Measurements from ENCODE around the gene TBC1D21. TPM values are rescaled to one million over a fixed set of nuclear protein-coding genes. Genes with fewer than 3 reads are reported as not detected.

TBC1D21 gene
- total and polyA plus RNA-seq, 5 donors = not detected

GRCh38 chr15:73891328-73892315 lies 18.3 kb downstream of the TBC1D21 start:
- Histone ChIP-seq H3K9me3 (ENCODE audit: control insufficient read depth, low read length) (no peaks in the 10 kb centered on the region), H3K27me3 (ENCODE audit: control insufficient read depth, insufficient read depth) (no peaks in the 10 kb centered on the region), H3K4me1 (ENCODE audit: control insufficient read depth, insufficient read depth, low read length) (no peaks in the 10 kb centered on the region), H3K4me3 (ENCODE audit: low read length) (no peak overlapping the region), H3K27ac (ENCODE audit: low read length) (no peak overlapping the region)
- intact Hi-C loops (cut with DNase I) = no loop called here
- ATAC-seq (no peak), DNase-seq (no peak)
- 85% methylated on average over 11 of the region's 11 CpGs for WGBS

GRCh38 chr15:73892446-73893226 lies 19.3 kb downstream of the TBC1D21 start:
- no peaks in the 10 kb centered on the region for H3K4me1 ChIP-seq (ENCODE audit: control insufficient read depth, insufficient read depth, low read length)
- DNase-seq = no peak
- no peak overlapping the region for H3K4me3 ChIP-seq (ENCODE audit: low read length)
- H3K27me3 ChIP-seq (ENCODE audit: control insufficient read depth, insufficient read depth) = no peaks in the 10 kb centered on the region
- H3K9me3 ChIP-seq (ENCODE audit: control insufficient read depth, low read length) = no peaks in the 10 kb centered on the region
- ATAC-seq = no peak
- intact Hi-C loops (cut with DNase I) = no loop called here
- WGBS = 91% methylated on average over 13 of the region's 13 CpGs
- H3K27ac ChIP-seq (ENCODE audit: low read length) = no peak overlapping the region

- H3K27ac ChIP-seq (ENCODE audit: low read length) = no peak overlapping the region
- ATAC-seq (no peak), DNase-seq (no peak)
- H3K4me1 ChIP-seq (ENCODE audit: control insufficient read depth, insufficient read depth, low read length) = no peaks in the 10 kb centered on the region
- no peak overlapping the region for H3K4me3 ChIP-seq (ENCODE audit: low read length)
- intact Hi-C loops (cut with DNase I) = no loop called here
- 85% methylated on average over 12 of the region's 12 CpGs for WGBS
- H3K27me3 ChIP-seq (ENCODE audit: control insufficient read depth, insufficient read depth) = no peaks in the 10 kb centered on the region
- no peaks in the 10 kb centered on the region for H3K9me3 ChIP-seq (ENCODE audit: control insufficient read depth, low read length)
These were observed 20.9 kb downstream of the TBC1D21 start for GRCh38 chr15:73894133-73894814.

GRCh38 chr15:73897441-73898261 lies 24.3 kb downstream of the TBC1D21 start:
- Histone ChIP-seq H3K4me3 (ENCODE audit: low read length) (no peak overlapping the region), H3K27me3 (ENCODE audit: control insufficient read depth, insufficient read depth) (no peaks in the 10 kb centered on the region), H3K27ac (ENCODE audit: low read length) (no peak overlapping the region), H3K4me1 (ENCODE audit: control insufficient read depth, insufficient read depth, low read length) (no peaks in the 10 kb centered on the region), H3K9me3 (ENCODE audit: control insufficient read depth, low read length) (no peaks in the 10 kb centered on the region)
- intact Hi-C loops (cut with DNase I) = no loop called here
- DNase-seq (peak; percentile 27 to 71 (median 69)), ATAC-seq (peak; percentile 58 to 67)
- 73% methylated on average over 15 of the region's 15 CpGs for WGBS

GRCh38 chr15:73899197-73900094 lies 26.1 kb downstream of the TBC1D21 start:
- H3K9me3 ChIP-seq (ENCODE audit: control insufficient read depth, low read length) = no peaks in the 10 kb centered on the region
- no peak for DNase-seq
- H3K4me3 ChIP-seq (ENCODE audit: low read length) = no peak overlapping the region
- no peaks in the 10 kb centered on the region for H3K27me3 ChIP-seq (ENCODE audit: control insufficient read depth, insufficient read depth)
- no peaks in the 10 kb centered on the region for H3K4me1 ChIP-seq (ENCODE audit: control insufficient read depth, insufficient read depth, low read length)
- intact Hi-C loops (cut with DNase I) = loop anchor here in 1 of 4 donors (10.0 kb wide), 1 partner anchor 175 kb away; no protein-coding TSS in a partner anchor
- WGBS = 62% methylated on average over 15 of the region's 15 CpGs
- ATAC-seq = no peak
- H3K27ac ChIP-seq (ENCODE audit: low read length) = no peak overlapping the region

GRCh38 chr15:73900095-73900712 lies 26.8 kb downstream of the TBC1D21 start:
- no peak for DNase-seq
- no peak overlapping the region for H3K27ac ChIP-seq (ENCODE audit: low read length)
- H3K9me3 ChIP-seq (ENCODE audit: control insufficient read depth, low read length) = no peaks in the 10 kb centered on the region
- H3K4me1 ChIP-seq (ENCODE audit: control insufficient read depth, insufficient read depth, low read length) = no peaks in the 10 kb centered on the region
- ATAC-seq = no peak
- intact Hi-C loops (cut with DNase I) = loop anchor here in 1 of 4 donors (10.0 kb wide), 1 partner anchor 175 kb away; no protein-coding TSS in a partner anchor
- H3K27me3 ChIP-seq (ENCODE audit: control insufficient read depth, insufficient read depth) = no peaks in the 10 kb centered on the region
- H3K4me3 ChIP-seq (ENCODE audit: low read length) = no peak overlapping the region
- WGBS = 72% methylated on average over 10 of the region's 10 CpGs

GRCh38 chr15:73901126-73901810 lies 27.9 kb downstream of the TBC1D21 start:
- WGBS = 95% methylated on average over 7 of the region's 7 CpGs
- Histone ChIP-seq H3K27me3 (ENCODE audit: control insufficient read depth, insufficient read depth) (no peaks in the 10 kb centered on the region), H3K9me3 (ENCODE audit: control insufficient read depth, low read length) (no peaks in the 10 kb centered on the region), H3K4me1 (ENCODE audit: control insufficient read depth, insufficient read depth, low read length) (no peaks in the 10 kb centered on the region), H3K27ac (ENCODE audit: low read length) (no peak overlapping the region), H3K4me3 (ENCODE audit: low read length) (no peak overlapping the region)
- ATAC-seq = no peak
- intact Hi-C loops (cut with DNase I) = loop anchor here in 1 of 4 donors (10.0 kb wide), 1 partner anchor 176 kb away; no protein-coding TSS in a partner anchor
- peak in 1 of 3 donors; percentile 10 for DNase-seq

GRCh38 chr15:73902121-73903020 lies 29.0 kb downstream of the TBC1D21 start:
- Histone ChIP-seq H3K9me3 (ENCODE audit: control insufficient read depth, low read length) (no peaks in the 10 kb centered on the region), H3K4me1 (ENCODE audit: control insufficient read depth, insufficient read depth, low read length) (no peaks in the 10 kb centered on the region), H3K4me3 (ENCODE audit: low read length) (no peak overlapping the region), H3K27ac (ENCODE audit: low read length) (no peak overlapping the region), H3K27me3 (ENCODE audit: control insufficient read depth, insufficient read depth) (no peaks in the 10 kb centered on the region)
- peak in 1 of 3 donors; percentile 9 for DNase-seq
- intact Hi-C loops (cut with DNase I) = loop anchor here in 1 of 4 donors (10.0 kb wide), 1 partner anchor 178 kb away; no protein-coding TSS in a partner anchor
- WGBS = 64% methylated on average over 11 of the region's 11 CpGs
- ATAC-seq = no peak
